ENCODE measurements around the gene MMP7.

DNA sequence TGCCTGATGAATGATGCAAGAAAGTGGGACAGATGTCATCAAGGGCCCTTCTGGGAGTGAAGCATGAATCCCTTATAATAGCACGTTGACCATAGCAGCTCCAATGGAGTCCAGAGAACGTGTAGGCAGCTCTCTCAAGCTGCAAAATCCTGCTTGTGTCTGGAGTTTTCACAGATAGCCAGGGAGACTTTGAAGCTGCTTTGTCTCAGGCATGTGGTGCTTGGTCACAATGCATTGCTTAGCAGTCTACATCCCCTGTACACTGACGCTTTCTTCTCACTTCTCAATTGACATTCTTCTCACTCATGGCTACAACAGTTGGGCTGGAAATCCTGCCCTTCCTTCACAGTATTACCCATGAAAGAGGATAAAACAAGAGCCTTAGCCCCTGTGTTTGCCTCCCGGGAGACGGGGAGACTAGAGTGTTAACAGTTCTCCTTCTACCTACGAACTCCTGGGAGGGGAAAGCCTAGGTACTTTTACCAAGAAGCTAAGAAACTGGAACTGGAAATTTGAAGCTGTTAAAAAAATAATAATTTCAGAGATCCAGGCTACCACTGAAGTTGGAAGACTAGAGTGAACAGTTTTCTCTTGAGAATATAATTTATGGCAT, 20.7 kb upstream of the MMP7 start:
- TF ChIP-seq POLR2A (IDR thresholded peaks at IDR 0.05; ENCODE audit: low read depth, low read length) (no peak), TAF1 (IDR thresholded peaks at IDR 0.05; ENCODE audit: borderline replicate concordance, low read depth, low read length) (no peak)

All from GM12892 (cell line).